Retinal pigment epithelial cell (primary cell): ENCODE data around the gene CHAC1.

Experiments
- DNase-seq: peaks from one replicate; pipeline ENCODE4 v3.0.0-alpha.2; 2010; ENCODE audit warnings: low read depth
- H3K4me3 ChIP-seq: 2 replicates; pipeline ENCODE4 v1.5.1; 2011; ENCODE audit warnings: mild to moderate bottlenecking, low read length, control low read depth, moderate library complexity
- TF ChIP-seq, protein P1 (sequence below): conservative IDR thresholded peaks from 2 replicates; pipeline ENCODE4 v1.5.1; 2011; ENCODE audit warnings: low read depth, low read length, control low read depth, inconsistent platforms

The CHAC1 gene

DNA sequence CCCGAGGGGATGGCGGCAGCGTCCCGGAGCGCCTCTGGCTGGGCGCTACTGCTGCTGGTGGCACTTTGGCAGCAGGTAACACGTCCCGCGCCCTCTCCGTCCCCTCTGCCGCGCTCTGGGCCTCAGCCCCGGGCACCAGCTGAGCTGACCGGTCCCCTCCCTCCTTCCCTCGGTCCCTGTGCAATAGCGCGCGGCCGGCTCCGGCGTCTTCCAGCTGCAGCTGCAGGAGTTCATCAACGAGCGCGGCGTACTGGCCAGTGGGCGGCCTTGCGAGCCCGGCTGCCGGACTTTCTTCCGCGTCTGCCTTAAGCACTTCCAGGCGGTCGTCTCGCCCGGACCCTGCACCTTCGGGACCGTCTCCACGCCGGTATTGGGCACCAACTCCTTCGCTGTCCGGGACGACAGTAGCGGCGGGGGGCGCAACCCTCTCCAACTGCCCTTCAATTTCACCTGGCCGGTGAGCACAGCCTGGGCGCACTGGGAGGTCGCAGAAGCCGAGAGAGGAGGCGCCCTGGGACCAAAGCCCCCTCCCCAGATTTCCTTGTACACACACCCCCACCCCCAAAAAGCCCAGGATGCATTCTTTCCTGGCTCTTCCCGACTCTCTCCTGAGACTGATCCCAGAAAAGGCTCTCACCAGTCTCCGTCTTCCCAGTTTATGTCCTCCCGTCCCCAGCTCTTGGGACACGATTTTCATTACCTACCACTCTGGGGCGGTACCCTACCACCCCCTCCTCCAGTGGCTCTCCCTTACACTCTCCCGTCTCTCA lies 23.4 kb upstream of the CHAC1 start:
- no peak for DNase-seq
- peak overlapping the region; percentile 26 for H3K4me3 ChIP-seq
- TF ChIP-seq, protein P1, sequence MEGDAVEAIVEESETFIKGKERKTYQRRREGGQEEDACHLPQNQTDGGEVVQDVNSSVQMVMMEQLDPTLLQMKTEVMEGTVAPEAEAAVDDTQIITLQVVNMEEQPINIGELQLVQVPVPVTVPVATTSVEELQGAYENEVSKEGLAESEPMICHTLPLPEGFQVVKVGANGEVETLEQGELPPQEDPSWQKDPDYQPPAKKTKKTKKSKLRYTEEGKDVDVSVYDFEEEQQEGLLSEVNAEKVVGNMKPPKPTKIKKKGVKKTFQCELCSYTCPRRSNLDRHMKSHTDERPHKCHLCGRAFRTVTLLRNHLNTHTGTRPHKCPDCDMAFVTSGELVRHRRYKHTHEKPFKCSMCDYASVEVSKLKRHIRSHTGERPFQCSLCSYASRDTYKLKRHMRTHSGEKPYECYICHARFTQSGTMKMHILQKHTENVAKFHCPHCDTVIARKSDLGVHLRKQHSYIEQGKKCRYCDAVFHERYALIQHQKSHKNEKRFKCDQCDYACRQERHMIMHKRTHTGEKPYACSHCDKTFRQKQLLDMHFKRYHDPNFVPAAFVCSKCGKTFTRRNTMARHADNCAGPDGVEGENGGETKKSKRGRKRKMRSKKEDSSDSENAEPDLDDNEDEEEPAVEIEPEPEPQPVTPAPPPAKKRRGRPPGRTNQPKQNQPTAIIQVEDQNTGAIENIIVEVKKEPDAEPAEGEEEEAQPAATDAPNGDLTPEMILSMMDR: no peak

DNA sequence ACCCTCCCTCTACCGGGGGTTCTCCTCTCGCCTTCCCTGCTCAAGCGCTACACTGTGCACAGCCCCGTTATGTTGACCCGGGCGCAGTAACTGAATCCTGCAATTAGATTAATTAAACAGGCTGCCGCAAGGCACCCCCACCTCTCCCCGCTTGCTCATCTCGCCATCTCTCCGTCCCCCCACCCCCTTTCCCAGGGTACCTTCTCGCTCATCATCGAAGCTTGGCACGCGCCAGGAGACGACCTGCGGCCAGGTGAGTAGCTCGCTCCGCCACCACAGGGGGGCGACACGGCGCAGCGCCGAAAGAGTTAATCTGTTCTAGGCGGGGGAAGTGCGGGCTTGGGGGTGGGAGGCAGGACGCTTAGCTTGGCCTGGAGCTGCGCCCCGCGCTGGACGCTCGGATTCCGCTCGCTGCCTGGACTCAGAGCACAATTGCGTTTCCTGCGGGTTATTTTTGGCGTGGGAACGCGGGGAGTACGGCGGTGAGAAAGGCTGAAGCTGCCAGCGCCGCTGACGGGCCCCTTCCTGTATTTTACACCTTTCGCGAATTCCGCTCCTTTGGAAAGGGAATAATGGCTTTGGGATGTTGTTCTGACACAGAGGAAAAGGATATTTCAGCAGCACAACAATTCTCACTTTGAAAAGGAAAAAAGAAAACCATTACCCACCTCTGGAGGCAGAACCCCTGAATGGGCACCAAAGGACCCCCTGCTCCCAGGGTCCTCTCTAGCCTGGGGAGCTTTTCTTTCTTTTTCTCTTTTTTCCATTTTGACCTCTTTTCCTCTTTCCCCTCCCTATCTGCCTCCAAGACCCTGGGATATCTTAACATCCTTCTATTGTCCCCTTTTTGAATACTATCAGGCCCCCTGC lies 22.6 kb upstream of the CHAC1 start:
- no peak for DNase-seq
- TF ChIP-seq, protein P1: peak; percentile 69
- peak overlapping the region; percentile 23 for H3K4me3 ChIP-seq

DNA sequence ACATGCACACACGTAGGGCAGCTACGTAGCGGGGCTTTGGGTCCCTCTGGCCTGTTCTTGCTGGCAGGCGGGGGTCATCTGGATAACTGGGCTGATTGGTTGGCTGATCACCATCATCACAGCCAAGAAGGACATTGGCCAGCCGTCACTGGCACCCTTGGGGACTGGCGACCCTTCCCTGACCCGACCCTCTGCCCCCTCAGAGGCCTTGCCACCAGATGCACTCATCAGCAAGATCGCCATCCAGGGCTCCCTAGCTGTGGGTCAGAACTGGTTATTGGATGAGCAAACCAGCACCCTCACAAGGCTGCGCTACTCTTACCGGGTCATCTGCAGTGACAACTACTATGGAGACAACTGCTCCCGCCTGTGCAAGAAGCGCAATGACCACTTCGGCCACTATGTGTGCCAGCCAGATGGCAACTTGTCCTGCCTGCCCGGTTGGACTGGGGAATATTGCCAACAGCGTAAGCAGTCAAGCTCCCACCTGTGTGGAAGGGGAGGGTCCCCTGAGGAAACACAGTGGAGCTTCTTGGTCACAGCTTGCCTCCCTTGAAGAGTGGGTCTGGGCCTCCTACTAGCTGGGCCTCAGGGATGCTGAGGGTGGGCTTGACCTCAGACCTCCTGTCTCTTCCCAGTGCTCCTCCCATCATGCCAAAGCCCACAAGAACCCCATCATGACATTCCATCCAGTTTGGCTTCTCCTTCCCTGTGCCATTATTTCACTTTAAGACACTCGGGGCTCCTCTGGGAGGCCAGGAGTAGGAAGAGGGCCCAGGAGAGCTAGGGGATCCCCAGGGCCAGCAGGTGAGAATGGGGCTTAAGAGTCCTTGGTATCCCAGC lies 21.8 kb upstream of the CHAC1 start:
- H3K4me3 ChIP-seq: no peak overlapping the region
- no peak for DNase-seq
- TF ChIP-seq, protein P1: no peak

DNA sequence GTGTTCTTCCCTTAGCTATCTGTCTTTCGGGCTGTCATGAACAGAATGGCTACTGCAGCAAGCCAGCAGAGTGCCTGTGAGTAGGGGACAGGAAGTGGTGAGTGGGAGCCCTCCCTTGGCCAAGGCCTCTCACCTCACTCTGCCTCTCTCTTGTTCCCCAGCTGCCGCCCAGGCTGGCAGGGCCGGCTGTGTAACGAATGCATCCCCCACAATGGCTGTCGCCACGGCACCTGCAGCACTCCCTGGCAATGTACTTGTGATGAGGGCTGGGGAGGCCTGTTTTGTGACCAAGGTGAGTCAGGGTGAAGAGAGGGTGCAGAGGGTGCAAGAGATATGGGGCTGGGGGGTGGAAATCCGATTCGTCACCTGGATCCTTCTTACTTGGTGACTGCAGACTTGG lies 21.1 kb upstream of the CHAC1 start:
- TF ChIP-seq, protein P1: no peak
- H3K4me3 ChIP-seq: no peak overlapping the region
- DNase-seq: no peak

DNA sequence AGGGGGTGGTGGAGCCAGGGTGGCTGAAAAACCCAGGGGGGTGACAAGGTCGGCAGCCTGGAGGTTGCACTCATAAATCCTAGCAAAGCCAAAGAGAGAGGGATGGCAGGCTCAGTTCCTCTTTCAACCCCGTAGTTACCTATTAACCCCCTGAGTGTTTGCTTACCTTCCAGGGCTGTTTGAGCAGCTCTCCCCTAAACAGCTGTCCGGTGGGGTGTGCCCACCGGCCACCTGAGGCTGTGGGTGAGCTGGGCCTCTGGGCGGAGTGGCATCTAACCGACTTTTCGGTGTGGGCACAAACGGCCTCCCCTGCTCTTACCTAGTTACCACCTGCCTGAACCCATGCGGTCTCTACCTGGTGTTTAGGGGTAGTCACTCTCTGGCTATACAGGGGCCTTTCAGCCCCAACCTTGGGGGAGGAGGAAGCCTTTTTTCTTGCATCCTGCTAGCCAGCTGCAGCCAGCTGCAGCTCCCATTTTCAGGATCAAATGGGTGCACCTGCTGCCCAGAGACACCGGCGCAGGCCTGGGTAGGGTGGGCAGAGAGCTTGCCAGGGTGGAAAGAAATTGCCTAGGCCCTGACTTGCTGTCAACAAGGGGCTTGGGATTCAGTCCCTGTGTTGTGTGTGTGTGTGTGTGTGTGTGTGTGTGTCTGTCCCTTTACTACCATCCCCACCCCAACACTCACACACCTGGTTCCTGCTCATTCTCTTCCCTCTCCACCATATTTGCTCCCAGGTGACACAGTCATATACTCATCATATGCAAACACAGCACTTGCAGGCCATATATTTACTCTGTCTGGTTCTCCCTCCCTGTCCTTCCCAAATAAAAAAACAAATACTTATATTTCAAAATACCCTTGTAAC lies 20.4 kb upstream of the CHAC1 start:
- TF ChIP-seq, protein P1: no peak
- no peak overlapping the region for H3K4me3 ChIP-seq
- no peak for DNase-seq

DNA sequence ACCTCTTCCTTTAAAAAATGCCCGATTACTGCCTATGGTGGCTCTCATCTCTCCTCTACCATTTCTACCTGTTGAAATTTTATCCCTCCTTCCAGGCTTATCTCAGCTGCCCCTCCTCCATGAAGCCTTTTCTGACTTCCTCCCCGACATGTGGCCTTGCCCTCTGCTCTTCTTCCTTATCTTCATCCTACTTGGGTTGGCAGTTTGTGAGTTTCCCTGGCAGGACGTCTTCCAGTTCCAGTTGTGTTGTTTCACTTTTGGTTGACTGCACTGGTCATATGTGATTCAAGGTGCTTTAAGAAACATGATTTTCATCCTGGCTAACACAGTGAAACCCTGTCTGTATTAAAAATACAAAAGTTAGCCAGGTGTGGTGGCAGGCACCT lies 19.8 kb upstream of the CHAC1 start:
- TF ChIP-seq, protein P1: no peak
- no peak for DNase-seq
- H3K4me3 ChIP-seq: no peak overlapping the region
